ENCODE data around the gene WIF1. TPM values are rescaled to one million over a fixed set of nuclear protein-coding genes. Genes with fewer than 3 reads are reported as not detected.

WIF1 gene
- total and polyA plus RNA-seq, 2 of the 8 experiments (the other 6 are each of a cell fraction or from before 2014, with no cell fraction given), result 1.8 to 9.1 TPM

GRCh38 chr12:65164244-65164643 is 43.1 kb upstream of the WIF1 start:
- peaks cover 0 to 6% (median 0%) of the 10 kb centered on the region in 4 experiments; a peak in 3 of 7 replicates for H3K27me3 ChIP-seq (replicated peaks in 1 of 4; ENCODE audit: control insufficient read depth in 3 of 4, extremely low read depth in 1 of 4, insufficient read depth in 3 of 4, low read length in 3 of 4)
- H4K20me1 ChIP-seq (replicated peaks in 1 of 2; ENCODE audit: control insufficient read depth in 1 of 2, insufficient read depth in 2 of 2, low read length in 2 of 2), result no peaks in the 10 kb centered on the region
- no peak for FAIRE-seq
- no peak overlapping the region for H2BK20ac ChIP-seq (ENCODE audit: low read length)
- no peak overlapping the region for H2BK12ac ChIP-seq (ENCODE audit: low read depth, low read length)
- H3K79me2 ChIP-seq (ENCODE audit: control insufficient read depth in 1 of 2, insufficient read depth in 2 of 2, low read length in 2 of 2), result no peaks in the 10 kb centered on the region
- H4K91ac ChIP-seq (replicated peaks; ENCODE audit: insufficient read length, low read length), result no peak overlapping the region
- H3K4me1 ChIP-seq (replicated peaks in 1 of 4; ENCODE audit: control insufficient read depth in 3 of 4, insufficient read depth in 4 of 4, low read length in 3 of 4), result no peaks in the 10 kb centered on the region
- H2BK120ac ChIP-seq (replicated peaks; ENCODE audit: low read depth, low read length), result no peak overlapping the region
- H3K4me2 ChIP-seq (ENCODE audit: insufficient read depth in 1 of 2, low read depth in 2 of 2, low read length in 2 of 2), result no peak overlapping the region
- H3K18ac ChIP-seq (ENCODE audit: extremely low read depth, low read length), result no peak overlapping the region
- no peak overlapping the region for H3K4ac ChIP-seq (replicated peaks; ENCODE audit: insufficient read length, low read depth, low read length)
- no peak for DNase-seq (ENCODE audit: low read depth in 1 of 2, low spot score in 2 of 2)
- CTCF ChIA-PET (ENCODE audit: partially characterized antibody), result interaction anchor here (0.9 to 2.2 kb wide), 3 partner anchors 11 to 274 kb away, joined by 3 to 8 read pairs (median 4); no protein-coding TSS in a partner anchor
- no peaks in the 10 kb centered on the region for H3K23me2 ChIP-seq (ENCODE audit: low read depth, low read length)
- H4K8ac ChIP-seq (ENCODE audit: extremely low read depth, insufficient read depth, low read length), result no peak overlapping the region
- H2BK5ac ChIP-seq (ENCODE audit: low read depth, low read length), result no peak overlapping the region
- no peak overlapping the region for H3K23ac ChIP-seq (ENCODE audit: insufficient read length)
- H3K14ac ChIP-seq (ENCODE audit: insufficient read length), result no peak overlapping the region
- H3K9ac ChIP-seq (replicated peaks in 1 of 4; ENCODE audit: extremely low read depth in 1 of 4, low read depth in 3 of 4, low read length in 3 of 4), result no peak overlapping the region
- H2BK15ac ChIP-seq (ENCODE audit: low read length), result no peak overlapping the region
- H2AK5ac ChIP-seq (ENCODE audit: low read depth, low read length), result no peak overlapping the region
- POLR2A ChIA-PET (ENCODE audit: partially characterized antibody), result no interaction called here
- no peaks in the 10 kb centered on the region for H3K79me1 ChIP-seq (ENCODE audit: low read depth, low read length)
- no peak overlapping the region for H2AFZ ChIP-seq (ENCODE audit: low read length)
- no peak overlapping the region for H4K5ac ChIP-seq (ENCODE audit: insufficient read length, low read depth, low read length)
- H3K56ac ChIP-seq (replicated peaks; ENCODE audit: insufficient read length, low read depth, low read length), result no peak overlapping the region
- whole genome bisulfite sequencing, 2 experiments (ENCODE audit: extremely low coverage in 1 of 2, insufficient coverage in 1 of 2, insufficient read length in 1 of 2, insufficient replicate concordance in 2 of 2, low coverage in 1 of 2, low lambda C conversion rate in 2 of 2, missing lambda C conversion rate in 1 of 2), result 82% methylated on average over 2 of the region's 2 CpGs; no CpG with 5 or more reads in 1 of the 2 experiments
- no peak overlapping the region for H3K4me3 ChIP-seq (ENCODE audit: extremely low read depth in 1 of 4, insufficient read depth in 2 of 4, low read depth in 3 of 4, low read length in 4 of 4)
- H3K9me3 ChIP-seq (ENCODE audit: insufficient read depth in 2 of 2, low read depth in 1 of 2, low read length in 1 of 2), result no peaks in the 10 kb centered on the region
- no peaks in the 10 kb centered on the region for H3K36me3 ChIP-seq (ENCODE audit: control insufficient read depth in 2 of 4, insufficient read depth in 4 of 4, low read length in 3 of 4)
- no peak overlapping the region for H3K27ac ChIP-seq (ENCODE audit: low read depth, low read length)
- TF ChIP-seq TAF7 (optimal IDR thresholded peaks at IDR 0.05; ENCODE audit: borderline replicate concordance, low read depth, low read length) (no peak), SP1 (IDR thresholded peaks at IDR 0.05; ENCODE audit: low read depth, low read length) (no peak), TBP (IDR thresholded peaks at IDR 0.05; ENCODE audit: low read depth, low read length) (no peak), FOSL1 (IDR thresholded peaks at IDR 0.05; ENCODE audit: insufficient read depth, low read depth, low read length) (no peak), E2F6 (IDR thresholded peaks at IDR 0.05) (no peak), CBX5 (IDR thresholded peaks at IDR 0.05; ENCODE audit: low read depth, low read length) (no peak), KDM4A (IDR thresholded peaks at IDR 0.05; ENCODE audit: low read depth, low read length, severe bottlenecking) (no peak), SIN3A (conservative IDR thresholded peaks at IDR 0.05 in 1 of 2, IDR thresholded peaks at IDR 0.05 in 1 of 2; ENCODE audit: low read depth in 1 of 2, low read length in 2 of 2) (no peak), TCF12 (IDR thresholded peaks at IDR 0.05; ENCODE audit: low read depth, low read length) (no peak), SUZ12 (IDR thresholded peaks at IDR 0.05; ENCODE audit: low read length) (no peak), JUN (IDR thresholded peaks at IDR 0.05; ENCODE audit: low read depth, low read length) (no peak), JUND (IDR thresholded peaks at IDR 0.05; ENCODE audit: low read length) (no peak), SP4 (IDR thresholded peaks at IDR 0.05; ENCODE audit: low read length) (no peak)

Data from H1 (cell line).